Inflammatory macrophage treated with lipopolysaccharide for 4 hours (primary cell): ENCODE results near the gene ARAP1.

Experiments used
- DNase-seq: peaks from one replicate; pipeline ENCODE4 v3.0.0-alpha.2; 2020

ARAP1 gene

DNA sequence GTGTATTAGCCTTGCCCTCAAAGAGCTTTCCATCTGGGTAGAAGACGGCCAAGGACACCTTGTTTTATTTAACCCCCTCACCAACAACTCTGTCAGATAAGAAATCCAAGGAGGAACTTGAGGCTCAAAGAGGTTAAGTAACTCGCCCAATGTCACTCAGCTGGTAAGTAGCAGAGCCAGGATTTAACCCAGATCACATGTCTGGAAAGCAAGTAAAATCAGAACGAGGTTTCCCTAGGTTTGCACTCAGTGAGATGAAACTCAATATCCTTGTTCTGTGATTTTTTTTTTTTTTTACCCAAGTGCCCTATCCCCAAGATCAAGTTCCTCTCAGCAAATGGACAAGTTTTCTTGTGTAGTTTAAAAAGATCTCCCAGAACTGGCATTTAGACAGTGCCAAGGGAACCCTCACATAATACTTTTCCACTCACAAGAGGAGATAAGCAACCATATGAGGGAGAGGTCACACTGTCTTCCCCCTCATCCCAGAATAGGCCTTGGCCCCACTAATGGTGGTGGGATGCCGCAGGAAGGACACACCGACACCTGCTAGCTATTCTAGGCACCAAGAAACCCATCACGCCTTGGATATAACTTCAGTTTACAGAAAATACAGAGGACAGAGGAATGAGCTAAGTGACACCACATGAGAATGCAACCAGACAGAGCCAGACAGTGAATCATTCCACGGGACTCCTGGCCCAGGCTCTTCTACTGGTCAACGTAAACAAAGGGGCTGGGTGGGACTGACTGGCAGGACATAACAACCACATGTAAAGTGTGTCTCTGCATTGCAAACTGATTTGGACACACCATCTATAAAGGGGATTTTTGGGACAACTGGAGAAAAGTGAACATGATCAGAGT lies 8.6 kb upstream of the ARAP1 start:
- DNase-seq, result peak; percentile 84

DNA sequence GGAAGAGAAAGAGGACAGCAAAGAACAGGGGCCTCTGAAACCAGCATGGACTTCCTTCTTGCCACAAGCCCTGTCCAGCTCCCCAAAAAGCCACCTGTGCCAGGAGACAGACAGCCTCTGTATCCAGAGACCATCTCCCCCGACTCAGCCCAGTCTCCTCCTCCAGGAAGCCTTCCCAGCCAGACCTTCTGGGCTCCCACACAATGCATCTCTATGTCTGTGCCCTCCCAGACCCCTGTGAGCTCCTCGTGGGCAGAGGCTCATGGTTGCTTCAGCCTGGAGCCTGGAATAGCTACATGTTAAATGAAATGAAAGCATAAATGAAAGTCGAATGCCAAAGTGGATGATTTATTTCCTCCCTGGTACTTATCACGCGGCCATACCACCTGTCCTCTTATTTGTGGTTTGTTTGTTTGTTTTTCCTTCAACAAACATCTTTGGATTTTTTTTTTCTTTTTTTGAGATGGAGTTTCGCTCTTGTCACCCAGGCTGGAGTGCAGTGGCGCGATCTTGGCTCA lies 7.3 kb upstream of the ARAP1 start:
- peak; percentile 45 for DNase-seq

DNA sequence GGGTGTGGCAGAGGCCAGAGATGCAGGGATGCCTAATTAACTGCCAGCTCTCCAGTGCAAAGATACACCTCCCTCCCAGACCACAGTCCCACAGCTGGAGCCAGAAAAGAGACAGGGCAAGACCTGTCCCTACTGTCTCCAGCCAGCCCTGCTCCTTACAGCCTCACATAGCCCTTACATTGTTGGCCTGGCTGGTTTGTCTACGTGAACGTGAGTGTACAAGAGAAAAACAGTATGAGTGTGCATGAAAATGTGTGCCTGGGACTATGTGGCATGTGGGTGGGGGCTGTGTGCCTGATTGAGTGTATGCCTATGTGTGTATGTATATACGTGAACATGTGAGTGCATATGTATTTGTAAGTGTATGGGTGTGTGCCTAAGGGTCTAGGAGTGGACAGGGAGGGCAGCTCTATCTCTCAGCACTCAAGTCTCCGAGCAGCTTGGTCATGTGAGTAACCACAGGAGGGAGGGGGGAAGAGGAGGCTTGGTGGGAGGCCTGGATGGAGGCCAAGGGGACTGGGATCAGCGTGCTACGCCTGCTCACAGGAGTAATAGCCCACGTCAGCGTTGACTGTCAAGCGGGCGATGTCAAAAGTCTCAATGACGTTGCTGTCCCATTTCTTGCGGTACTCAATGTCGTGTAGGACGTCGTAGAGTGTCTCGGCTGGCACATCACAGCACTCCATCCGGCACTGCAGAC lies 6.6 kb upstream of the ARAP1 start:
- DNase-seq, result peak; percentile 78

DNA sequence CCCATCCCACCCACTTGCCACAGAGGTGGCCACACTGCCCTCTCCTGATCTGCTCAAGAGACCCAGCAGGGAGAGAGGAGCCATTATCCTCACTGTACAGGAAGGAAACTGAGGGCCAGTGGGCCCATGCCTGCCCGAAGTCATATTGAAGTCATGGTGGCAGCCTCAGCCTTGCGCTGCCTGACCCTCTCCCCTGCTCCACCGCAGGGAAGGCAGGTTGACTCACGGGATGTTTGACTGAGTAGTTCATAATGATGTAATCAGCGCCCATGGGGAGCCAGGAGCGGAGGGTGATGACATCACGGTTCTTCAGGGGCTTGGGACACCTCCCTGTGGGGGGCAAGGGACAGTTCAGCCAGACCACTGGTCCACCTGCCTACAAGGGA lies 6.1 kb upstream of the ARAP1 start:
- DNase-seq, result peak; percentile 45

DNA sequence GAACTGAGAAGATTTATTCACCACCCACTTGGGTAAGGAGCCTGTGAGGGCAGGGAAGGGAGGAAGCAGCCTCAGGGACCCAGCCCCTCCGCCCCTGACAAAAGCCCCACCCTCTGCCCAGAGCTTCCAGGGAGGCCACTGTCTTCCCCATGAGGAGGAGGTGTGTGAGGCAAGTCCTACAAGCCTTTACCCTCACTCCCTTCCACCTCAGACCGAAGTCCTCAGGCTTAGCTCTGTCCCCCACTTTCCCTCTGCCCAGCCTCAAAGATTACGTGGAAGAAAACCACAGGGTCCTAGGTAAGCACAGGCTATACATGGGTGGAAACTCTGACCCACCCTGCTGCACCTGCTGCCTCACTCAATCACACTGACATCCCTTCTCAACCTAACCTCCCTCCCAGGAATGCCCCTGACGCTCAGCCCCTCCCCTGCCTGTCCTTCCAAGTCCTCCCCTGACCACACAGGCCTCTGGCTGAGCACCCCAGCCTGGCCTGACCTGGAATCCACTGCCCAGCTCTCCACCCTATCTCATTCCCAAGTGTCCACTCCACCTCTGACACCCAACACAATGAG lies 3.6 kb upstream of the ARAP1 start:
- DNase-seq, result no peak

DNA sequence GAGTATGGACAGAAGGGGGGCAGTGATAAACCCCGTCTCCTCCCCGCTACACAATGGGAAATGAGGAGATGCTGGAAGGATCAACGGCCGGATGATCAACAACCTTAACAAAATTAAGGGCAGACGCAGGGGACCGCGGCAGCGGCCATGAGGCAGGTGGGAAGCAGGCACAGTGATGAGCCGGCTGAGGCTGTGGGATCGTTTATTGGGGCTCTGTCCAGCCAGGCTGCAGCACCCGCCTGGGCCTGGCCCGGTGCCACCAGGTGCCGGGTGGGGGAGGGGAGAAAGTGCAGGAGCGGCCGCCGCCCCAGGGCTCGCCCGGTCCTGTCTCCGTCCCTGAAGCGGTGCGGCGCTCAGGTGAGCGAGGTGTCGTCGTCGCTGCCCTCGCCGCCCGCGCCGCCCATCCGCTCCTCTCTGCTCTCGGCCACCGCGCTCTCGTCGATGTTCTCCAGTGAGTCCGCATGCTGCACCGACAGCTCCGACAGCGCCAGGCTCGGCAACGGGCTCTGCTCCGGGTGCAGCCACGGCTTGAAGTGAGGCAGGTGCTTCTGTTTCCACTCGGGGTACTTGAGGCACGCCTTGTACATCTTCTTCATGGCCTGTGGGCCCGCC lies 2.4 kb upstream of the ARAP1 start:
- DNase-seq, result no peak

DNA sequence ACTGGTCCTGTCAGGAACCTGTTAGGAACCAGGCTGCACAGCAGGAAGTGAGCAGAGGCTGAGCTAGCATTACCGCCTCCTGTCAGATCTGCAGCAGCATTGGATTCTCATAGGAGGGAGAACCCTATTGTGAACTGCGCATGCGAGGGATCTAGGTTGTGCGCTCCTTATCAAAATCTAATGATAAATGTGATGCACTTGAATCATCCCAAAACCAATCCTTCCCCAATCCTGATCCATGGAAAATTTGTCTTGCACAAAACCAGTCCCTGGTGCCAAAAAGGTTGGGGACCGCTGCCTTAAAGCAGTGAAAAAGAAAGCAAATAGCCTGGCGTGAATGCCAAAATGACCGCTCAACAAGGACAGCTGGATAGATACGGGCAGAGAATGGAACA lies 1.9 kb upstream of the ARAP1 start:
- no peak for DNase-seq

DNA sequence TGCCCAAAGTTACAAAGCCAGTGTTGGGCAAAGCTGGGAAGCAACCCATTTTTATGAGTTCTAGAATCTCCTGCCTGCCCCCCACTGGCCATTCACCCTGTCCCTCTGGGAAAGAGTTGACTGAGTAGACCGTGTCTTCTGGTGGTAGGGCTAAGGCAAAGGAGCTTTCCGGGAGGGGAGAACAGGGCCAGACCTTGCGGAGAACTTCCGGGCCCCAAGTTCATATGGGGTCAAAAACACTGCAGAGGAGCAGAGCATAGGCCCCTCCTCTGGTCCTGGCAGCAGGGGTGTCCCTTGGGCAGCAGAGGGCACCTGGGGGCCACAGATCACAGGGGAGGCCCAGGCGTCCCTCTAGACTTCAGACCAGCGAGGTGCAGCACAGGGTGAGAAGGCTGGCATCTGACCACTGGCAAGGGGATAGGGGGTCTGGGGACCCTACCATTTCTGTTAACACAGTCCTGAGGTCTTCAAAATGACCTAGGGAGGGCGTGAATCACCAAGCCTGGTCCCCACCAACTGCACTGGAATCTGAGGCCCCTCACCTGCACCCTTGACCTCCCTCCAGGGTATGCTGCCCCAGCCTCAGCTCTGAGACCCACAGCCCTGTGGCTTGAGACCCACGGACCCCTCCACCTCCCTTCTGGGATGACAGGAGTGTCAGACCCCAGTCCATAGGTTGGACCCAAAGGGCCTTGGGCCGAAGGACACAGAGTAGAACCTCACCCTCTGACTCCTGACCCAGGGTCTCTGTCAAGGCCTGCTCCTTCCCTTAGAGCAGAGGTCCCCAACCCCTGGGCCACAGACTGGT lies 1.3 kb upstream of the ARAP1 start:
- DNase-seq, result peak; percentile 24

DNA sequence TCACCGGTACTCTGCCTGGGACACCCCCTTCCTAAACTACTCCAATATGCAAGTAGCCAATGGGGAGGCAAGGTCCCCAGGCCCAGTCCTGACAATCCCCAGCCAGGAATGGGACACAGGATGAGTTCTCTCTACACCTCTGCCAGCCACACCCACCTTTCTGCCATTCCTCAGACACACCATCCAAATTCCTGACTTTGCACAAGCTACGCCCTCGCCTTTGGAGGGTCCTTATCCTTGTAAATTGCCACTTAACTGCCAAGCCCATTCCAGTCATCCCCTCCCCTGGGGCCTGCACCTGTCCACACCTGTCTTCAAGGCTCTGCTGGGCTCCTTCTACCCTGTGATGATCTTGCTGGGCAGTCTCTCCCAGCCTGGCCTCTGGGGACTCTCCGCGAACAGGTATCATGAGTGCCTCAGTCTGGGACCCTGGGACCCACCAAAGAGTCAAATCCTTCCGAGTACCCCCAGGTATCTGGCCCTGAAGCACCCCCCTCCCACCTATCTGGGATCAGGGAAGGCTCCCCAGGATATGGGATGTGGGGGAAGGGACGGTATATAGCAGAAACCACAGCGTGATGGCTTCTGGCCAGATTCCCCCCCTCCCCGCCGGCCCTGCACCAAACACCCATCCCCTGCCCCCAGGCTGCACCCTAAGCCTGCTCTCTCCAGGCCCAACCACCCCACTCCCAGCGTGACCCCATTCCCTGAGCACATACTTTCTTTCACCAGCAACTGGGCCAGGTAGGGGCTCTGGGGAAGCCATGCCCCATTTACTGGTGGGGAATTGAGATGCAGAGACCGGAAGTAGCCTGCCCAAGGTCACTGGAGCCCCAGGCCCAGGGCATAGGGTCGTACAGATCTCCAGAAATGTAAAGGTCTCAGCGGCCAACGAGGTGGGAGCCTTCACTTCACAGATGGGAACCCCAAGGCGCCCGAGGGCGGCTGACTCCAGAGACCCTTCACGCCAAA lies 806 bp downstream of the ARAP1 start:
- DNase-seq, result no peak

DNA sequence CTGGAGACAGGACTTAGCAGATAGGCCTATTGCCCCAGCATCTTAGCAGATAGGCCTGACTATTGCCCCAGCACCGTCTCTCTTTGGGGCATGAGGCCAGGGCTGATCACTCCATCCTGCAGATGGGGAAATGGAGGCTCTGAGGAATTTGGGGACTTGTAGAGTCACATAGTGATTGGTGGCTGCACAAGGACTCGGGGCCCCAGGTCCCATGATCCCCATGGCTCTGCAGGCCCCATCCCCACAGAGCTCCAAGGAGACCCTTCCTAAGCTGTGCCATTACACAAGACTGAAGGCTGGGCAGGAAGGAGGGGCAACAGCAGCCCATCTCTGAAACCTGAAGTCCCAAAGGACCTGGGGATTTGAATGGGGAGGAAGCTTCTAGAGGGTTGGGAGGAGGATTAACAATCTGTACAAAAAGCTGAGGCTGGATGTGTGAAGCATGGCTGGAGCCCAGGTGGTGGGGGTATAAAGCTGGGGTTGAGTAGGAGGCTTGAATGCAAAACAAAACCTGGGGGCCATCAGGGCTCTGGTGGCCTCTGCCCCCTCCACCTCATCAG lies 1.6 kb downstream of the ARAP1 start:
- no peak for DNase-seq

DNA sequence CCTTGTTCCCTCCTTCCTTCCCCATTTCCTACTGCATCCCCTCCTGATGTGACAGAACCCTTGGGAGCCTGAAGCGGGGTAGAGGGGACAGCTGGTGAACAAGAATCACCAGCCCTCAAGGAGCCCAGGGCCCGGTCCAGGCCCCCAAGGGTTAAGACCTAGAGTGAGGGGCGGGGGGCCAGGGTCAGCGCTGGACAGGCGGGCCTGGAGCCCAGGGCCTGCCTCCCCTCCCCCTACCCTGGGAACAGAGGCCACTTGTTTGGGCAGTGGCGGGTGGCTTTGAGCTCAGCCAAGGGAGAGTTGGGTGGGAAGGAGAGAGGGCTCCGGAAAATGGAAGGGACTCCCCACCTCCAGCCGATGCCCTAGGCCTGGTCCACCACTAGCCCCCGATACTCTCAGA lies 2.1 kb downstream of the ARAP1 start:
- DNase-seq, result no peak

DNA sequence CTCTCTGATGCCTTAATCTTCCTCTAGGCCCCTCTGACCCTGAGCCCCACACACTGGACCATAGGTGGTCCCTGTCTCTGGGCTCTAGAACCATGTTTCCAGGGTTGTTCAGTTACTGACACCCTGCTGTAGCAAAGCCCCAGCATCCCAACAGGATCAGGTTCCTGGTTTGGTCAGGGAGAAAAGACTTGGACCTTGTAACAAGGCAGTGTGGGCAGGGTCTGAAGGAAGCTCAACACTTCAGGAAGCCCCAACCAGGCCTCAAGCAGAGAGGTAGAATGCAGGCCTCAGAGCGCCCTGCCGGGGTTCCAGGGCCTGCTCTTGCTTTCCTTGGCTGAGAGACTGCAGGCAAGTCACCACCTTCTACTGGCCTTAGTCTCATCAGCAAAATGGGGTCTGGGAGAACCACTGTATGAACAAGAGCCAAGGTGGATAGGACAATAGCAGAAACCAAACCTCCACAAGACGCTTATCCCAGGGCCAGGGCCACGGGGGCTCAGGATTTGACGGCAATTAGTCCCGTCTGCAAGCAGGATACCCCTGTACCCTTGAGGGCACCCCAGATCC lies 4.8 kb downstream of the ARAP1 start:
- DNase-seq, result no peak

DNA sequence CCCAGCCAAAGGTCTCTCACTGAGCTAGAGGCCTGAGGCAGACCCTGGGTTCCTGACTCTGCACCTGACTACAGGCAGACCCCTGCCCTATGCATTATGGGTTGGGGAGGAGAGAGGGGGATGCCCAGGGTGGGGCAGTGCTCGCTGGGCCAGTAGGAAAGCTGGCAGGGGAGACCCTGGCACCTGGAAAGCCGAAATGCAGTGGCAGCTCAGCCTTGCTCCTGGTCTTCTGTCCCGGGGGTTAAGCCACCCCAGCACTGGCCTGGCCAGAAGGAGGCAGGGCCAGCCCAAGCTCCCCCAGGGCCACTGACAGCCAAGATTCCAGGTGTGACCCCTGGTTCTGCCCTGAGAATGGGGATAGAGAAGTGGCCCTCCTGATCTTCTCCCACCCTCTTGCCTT lies 5.4 kb downstream of the ARAP1 start:
- no peak for DNase-seq

DNA sequence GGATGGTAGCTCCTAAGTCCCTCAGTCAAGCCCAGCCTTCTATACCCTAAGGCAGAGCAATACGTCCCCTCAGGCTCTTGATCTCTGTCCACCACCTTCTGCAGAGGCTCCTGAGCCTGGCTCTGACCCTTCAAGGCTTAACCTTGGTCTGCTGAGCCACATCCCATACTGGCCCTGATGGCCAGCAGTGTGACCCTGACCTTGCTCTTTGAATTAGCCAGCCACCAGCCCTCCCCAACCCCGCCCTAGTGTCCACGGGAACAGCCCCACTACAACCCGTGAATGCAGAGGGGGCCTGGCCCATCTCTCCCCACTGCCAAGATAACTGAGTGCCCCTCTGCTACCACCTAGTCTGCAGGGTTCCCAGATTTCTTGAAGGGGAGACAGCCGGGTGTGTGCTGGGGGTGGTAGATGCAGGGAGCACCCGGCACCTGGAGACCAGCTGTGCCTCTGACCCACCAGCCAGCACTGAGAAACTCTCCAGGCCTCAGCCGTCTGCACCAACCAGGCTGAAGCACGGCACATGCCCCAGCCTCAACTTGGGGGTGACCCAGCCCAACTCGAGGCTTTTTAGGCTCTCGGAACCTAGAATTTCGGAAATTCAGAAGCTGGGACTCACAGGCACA lies 6.2 kb downstream of the ARAP1 start:
- DNase-seq, result no peak

DNA sequence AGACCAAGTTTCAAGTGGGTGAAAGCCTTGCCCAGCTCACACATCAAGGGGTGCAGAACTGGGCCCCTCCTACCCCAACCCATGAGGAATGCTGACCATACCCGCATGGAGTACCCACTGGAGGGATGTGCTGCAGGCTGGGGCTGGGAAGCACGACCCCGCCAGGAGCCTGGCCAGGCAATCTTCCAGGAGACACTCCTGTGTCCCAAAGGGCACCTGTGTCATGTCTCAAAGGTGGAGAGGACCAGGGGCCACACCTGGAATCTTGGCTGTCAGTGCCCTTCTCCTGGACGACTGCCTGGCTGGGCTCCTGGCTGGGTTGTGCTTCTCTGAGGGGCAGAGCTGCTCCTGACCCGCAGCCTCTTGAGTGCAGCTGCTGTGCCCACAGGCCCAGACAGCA lies 6.7 kb downstream of the ARAP1 start:
- DNase-seq, result no peak

DNA sequence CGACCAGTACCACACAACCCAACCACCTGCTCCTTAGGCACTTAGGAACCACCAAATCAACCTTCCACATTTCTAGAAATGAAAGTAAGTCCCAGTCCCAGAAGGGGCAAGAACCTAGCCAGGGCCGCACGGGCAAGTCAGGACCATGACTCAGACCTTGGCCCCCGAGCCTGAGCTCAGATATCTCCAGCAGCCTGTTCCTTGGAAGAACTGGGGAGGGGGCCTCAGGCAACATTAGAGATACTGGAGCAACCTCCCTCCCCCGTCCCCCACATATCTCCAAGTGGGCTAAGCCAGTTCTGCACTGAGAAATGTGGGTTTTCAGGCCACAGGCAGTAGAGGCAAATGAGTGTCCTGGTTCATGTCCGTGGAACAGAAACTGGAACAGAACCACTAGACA lies 7.7 kb downstream of the ARAP1 start:
- DNase-seq, result no peak

DNA sequence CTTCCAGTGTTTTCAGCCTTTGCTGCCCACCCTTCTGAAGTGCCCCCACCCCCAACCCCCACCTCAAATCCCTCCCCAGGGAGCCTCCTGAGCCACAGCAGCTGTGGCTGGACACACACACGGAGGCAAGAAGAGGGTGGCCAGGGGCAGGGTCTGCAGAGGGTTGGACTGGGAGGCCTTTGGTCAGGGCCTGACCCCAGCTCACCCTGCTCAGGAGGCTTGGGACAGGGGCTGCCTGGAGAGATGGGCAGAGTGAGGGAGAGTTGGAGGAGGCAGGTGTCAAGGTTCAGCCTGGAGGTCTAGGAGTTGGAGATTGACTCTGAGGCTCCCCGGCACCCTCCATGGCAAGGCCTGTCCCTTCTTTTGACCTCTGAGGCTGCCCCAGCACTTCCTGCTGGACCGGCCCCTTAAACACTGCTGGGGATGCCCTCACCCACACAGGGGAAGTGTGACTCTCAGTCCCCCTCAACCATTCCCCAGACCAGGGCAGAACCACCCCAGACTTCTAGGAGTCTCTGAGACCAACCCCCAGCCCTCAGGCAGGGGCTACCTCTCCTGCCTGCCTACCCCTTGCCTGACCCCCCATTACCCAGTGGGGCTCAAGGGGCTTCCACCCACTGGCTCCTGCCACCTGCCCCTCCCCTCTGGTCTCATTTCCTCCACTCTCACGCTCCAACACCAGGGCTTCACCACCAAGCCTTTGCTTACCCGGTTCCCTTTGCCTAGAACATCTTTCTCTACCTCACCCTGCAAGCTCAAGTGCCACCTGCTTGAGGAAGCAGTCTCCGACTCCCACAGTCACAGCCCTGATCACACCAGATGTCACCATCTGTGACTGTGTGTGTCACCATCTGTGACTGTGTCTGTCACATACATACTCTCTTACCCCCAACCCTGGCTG lies 8.6 kb downstream of the ARAP1 start:
- peak; percentile 75 for DNase-seq

DNA sequence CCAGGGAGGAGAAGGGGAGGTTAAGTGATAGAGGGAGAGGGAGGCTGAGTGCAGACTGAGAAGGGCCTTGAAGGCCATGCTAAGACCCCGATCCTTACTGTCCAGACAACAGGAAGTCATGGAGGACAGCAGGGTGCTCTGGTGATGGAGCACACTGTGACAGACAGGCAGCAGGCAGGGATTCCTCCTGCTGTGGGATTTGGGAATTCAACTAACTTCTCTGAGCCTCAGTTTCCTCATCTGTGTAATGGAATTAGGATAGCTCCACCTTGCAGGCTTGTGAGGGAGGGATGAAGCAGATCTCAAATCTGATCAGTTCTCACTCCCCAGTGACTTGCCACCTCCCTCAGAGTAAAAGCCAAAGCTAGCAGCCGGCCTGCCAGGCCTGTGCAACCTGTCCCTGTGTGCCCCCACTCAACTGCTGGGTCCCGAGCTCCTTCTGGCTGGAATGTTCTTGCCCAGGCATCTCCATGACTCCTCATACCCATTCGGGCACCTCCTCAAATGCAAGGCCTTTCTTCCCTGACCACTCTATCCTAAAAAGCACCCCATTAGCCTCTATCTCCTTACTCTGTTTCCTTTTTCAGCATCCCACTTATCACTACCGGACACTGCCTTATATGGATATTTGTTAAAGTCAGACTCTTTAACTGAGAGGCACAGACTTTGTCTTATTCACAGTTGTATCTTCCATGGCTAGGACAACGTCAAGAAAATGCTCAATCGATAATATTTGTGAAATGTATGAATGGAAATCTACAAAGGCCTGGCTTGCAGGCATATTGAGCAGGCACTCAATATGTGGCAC lies 9.5 kb downstream of the ARAP1 start:
- no peak for DNase-seq
